SK-N-DZ (cell line): ENCODE results near the gene ZNF30.
"Not testable (repeated sequence)": the region's sequence is repeated elsewhere in the genome, so short reads cannot be mapped to it uniquely, and the experiment has no call there.

ENCODE experiments used
- DNase-seq: peaks from one replicate; pipeline ENCODE4 v3.0.0-alpha.2; 2015; ENCODE audit warnings: low spot score

The ZNF30 gene

GRCh38 chr19:34985249-34986022 lies 58.7 kb downstream of the ZNF30 start:
- DNase-seq: no peak

DNA sequence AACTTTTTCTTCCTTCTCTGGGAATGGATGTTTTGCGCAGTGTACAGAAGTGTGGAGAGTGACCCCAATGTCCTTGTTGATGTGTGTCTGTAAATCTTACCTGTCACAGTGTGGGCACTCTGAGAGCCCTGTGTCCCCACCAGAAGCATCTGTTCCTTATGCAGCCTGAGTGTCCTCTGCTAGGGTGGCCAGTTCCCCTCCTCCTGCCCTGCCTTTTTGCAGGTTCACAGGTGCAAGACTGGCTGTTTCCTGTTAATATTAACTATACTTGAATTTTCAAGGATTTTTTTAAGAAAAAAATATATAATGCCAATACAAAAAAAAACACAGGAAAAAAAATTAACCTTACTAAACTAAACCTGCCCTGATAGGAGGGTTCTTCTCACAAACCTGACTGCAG lies 61.4 kb downstream of the ZNF30 start:
- DNase-seq: no peak

DNA sequence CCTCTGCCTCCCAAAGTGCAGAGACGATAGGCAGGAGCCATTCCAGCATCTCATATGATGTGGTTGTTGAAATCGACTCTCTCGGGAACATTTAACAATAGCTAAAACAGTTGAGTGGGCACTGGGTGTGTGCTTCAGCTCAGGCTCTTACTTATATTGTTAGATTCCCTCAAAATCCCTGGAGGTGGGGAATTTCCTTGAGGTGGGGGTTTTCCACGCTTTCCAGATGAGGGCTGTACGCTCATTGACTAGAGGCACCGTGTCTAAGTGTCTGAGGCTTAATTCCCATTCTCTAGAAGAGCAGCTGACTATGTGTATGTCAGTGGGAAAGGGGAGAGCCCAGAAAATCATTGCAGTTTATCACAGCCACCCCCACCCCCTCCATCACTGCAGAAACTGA lies 62.6 kb downstream of the ZNF30 start:
- no peak for DNase-seq

DNA sequence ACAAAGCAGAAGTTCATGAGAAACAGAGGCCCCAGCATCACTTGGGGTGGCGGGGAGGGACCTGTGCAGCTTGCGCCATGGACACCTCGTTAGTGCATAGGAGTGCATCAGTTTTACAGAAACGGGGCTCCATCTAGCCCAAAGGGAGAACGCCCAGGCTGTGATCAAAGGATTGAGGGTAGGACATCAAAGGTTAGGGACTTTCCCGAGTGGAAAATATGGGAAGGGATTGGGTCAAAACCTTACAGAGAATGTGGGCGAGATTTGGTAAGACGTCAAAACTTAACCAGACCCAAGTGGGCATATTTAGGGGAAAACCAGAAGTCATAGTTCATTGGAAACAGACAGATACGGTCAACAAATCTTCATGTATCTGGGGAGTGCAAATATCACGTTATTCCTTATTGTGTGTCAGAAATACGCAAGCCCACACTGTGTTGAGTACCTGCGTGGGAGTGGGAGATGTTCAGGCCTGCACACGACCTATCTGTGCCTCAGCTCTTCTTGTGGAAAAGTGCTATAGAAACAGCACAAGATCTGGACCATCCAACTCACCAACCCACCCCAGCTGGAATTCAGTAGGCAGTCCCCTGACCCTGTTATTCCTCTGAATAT lies 64.0 kb downstream of the ZNF30 start:
- no peak for DNase-seq

- DNase-seq: no peak
Measured at GRCh38 chr19:34991542-34992333, 65.0 kb downstream of the ZNF30 start.

GRCh38 chr19:34992582-34992981 lies 65.9 kb downstream of the ZNF30 start:
- DNase-seq: not testable (repeated sequence)

DNA sequence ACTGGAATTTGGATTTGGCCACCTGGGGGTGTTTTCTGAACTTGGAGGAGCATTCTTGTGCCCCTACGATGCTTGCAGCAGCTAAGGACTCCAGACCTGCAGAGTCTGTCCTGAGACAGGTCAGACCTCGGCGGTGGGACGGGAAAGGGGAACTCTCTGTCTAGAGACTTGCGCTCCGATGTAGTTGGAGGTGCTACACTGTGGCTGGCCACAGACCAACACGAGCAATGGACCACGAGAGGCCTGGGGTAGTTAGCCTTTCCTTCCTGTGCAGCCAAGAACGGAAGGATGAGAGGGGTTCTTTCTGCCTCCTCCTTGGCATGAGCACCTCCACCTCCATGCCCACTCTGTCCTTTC lies 67.6 kb downstream of the ZNF30 start:
- DNase-seq: no peak
